Mesothelial cell of epicardium (in vitro differentiated cells): ENCODE data around the gene MAST4. TPM values are rescaled to one million over a fixed set of nuclear protein-coding genes. Genes with fewer than 3 reads are reported as not detected.

Experiments used
- DNase-seq, 2 experiments: peaks; one replicate each; pipeline ENCODE4 v3.0.0; 2021; ENCODE audit warnings: low spot score in 2 of 2; ENCODE audit not compliant: unreplicated experiment in 2 of 2
- H3K27ac Mint-ChIP-seq: 2 replicates; pipeline ENCODE4 v1.8.0; 2021; ENCODE audit warnings: mixed read lengths
- H3K27me3 Mint-ChIP-seq: 2 replicates; pipeline ENCODE4 v1.8.0; 2021; ENCODE audit warnings: low read depth, mixed read lengths
- H3K36me3 Mint-ChIP-seq: 2 replicates; pipeline ENCODE4 v1.8.0; 2021; ENCODE audit warnings: mixed read lengths
- H3K4me1 Mint-ChIP-seq: 2 replicates; pipeline ENCODE4 v1.8.0; 2021; ENCODE audit warnings: mixed read lengths
- H3K4me3 Mint-ChIP-seq: 2 replicates; pipeline ENCODE4 v1.8.0; 2021; ENCODE audit warnings: mild to moderate bottlenecking, moderate library complexity, mixed read lengths
- H3K9me3 Mint-ChIP-seq: 2 replicates; pipeline ENCODE4 v1.8.0; 2021; ENCODE audit warnings: mixed read lengths
- CTCF ChIP-seq: fragments of 200-600 bp; sonication (generic); IDR thresholded peaks from one replicate; pipeline ENCODE4 v1.5.0; 2021; ENCODE audit warnings: antibody characterized with exemption; ENCODE audit not compliant: unreplicated experiment
- total RNA-seq: library from RNA; stranded (reverse); gene quantifications from 3 replicates; pipeline ENCODE4 v1.2.1, GENCODE V29; 2021

Gene MAST4
- total RNA-seq, 1 donor from 2014 or later, result 29.8 TPM

- Mint-ChIP-seq H3K27ac (no peak overlapping the region), H3K9me3 (no peaks in the 10 kb centered on the region), H3K4me3 (no peak overlapping the region), H3K27me3 (peaks cover 16% of the 10 kb centered on the region), H3K4me1 (peaks cover 16% of the 10 kb centered on the region), H3K36me3 (no peaks in the 10 kb centered on the region)
- no peak for TF ChIP-seq CTCF
- no peak for DNase-seq
These were observed 228.3 kb downstream of the MAST4 start for GRCh38 chr5:66824476-66824875.

- Mint-ChIP-seq H3K36me3 (no peaks in the 10 kb centered on the region), H3K27ac (no peak overlapping the region), H3K27me3 (peaks cover 16% of the 10 kb centered on the region), H3K4me3 (no peak overlapping the region), H3K4me1 (peaks cover 23% of the 10 kb centered on the region), H3K9me3 (no peaks in the 10 kb centered on the region)
- TF ChIP-seq CTCF, result no peak
- DNase-seq, result no peak
These were observed 230.1 kb downstream of the MAST4 start for GRCh38 chr5:66826263-66826662.

- no peaks in the 10 kb centered on the region for H3K36me3 Mint-ChIP-seq
- H3K27me3 Mint-ChIP-seq, result peaks cover 16% of the 10 kb centered on the region
- H3K4me1 Mint-ChIP-seq, result peaks cover 23% of the 10 kb centered on the region
- no peak for DNase-seq
- no peak overlapping the region for H3K27ac Mint-ChIP-seq
- H3K9me3 Mint-ChIP-seq, result no peaks in the 10 kb centered on the region
- no peak overlapping the region for H3K4me3 Mint-ChIP-seq
- TF ChIP-seq CTCF, result no peak
These were observed 230.5 kb downstream of the MAST4 start for GRCh38 chr5:66826696-66827095.

GRCh38 chr5:66828046-66828547 is 231.9 kb downstream of the MAST4 start:
- Mint-ChIP-seq H3K4me1 (peaks cover 23% of the 10 kb centered on the region), H3K27me3 (peaks cover 16% of the 10 kb centered on the region), H3K27ac (no peak overlapping the region), H3K4me3 (peak overlapping the region; percentile 65), H3K9me3 (no peaks in the 10 kb centered on the region), H3K36me3 (no peaks in the 10 kb centered on the region)
- DNase-seq, result no peak
- TF ChIP-seq CTCF, result no peak

GRCh38 chr5:66828548-66829357 is 232.6 kb downstream of the MAST4 start:
- TF ChIP-seq CTCF, result no peak
- Mint-ChIP-seq H3K27ac (peak overlapping the region; percentile 80), H3K4me3 (peak overlapping the region; percentile 65), H3K36me3 (no peaks in the 10 kb centered on the region), H3K27me3 (peaks cover 16% of the 10 kb centered on the region), H3K4me1 (peaks cover 23% of the 10 kb centered on the region), H3K9me3 (no peaks in the 10 kb centered on the region)
- DNase-seq, result peak; percentile 26 to 58
